Type B pancreatic cell (in vitro differentiated cells): ENCODE data around the gene SLC8A1. TPM values are rescaled to one million over a fixed set of nuclear protein-coding genes. Genes with fewer than 3 reads are reported as not detected.

Experiments
- DNase-seq: peaks from one replicate; pipeline ENCODE4 v3.0.0; 2021; ENCODE audit warnings: mixed read lengths; ENCODE audit not compliant: unreplicated experiment; ENCODE audit errors: extremely low spot score
- H3K27ac Mint-ChIP-seq: 2 replicates; pipeline ENCODE4 v1.8.0; 2021; ENCODE audit warnings: mild to moderate bottlenecking, mixed read lengths
- H3K27me3 Mint-ChIP-seq: 2 replicates; pipeline ENCODE4 v1.8.0; 2021; ENCODE audit warnings: mixed read lengths
- H3K36me3 Mint-ChIP-seq: 2 replicates; pipeline ENCODE4 v1.8.0; 2021; ENCODE audit warnings: mixed read lengths
- H3K4me1 Mint-ChIP-seq: one replicate; pipeline ENCODE4 v1.8.0; 2021; ENCODE audit warnings: mixed read lengths; ENCODE audit not compliant: unreplicated experiment
- H3K4me3 Mint-ChIP-seq: 2 replicates; pipeline ENCODE4 v1.8.0; 2021; ENCODE audit warnings: mild to moderate bottlenecking, mixed read lengths
- H3K9me3 Mint-ChIP-seq: 2 replicates; pipeline ENCODE4 v1.8.0; 2021; ENCODE audit warnings: mixed read lengths
- total RNA-seq: library from RNA; stranded (reverse); gene quantifications from 2 replicates; pipeline ENCODE4 v1.2.1, GENCODE V29; 2021; ENCODE audit warnings: low replicate concordance
- TF ChIP-seq, protein P1 (sequence below): fragments of 200-600 bp; sonication (generic); conservative IDR thresholded peaks from 2 replicates; pipeline ENCODE4 v1.5.0; 2021; ENCODE audit warnings: antibody characterized with exemption, mild to moderate bottlenecking

Gene SLC8A1
- total RNA-seq, 1 donor from 2014 or later: 42.1 TPM

DNA sequence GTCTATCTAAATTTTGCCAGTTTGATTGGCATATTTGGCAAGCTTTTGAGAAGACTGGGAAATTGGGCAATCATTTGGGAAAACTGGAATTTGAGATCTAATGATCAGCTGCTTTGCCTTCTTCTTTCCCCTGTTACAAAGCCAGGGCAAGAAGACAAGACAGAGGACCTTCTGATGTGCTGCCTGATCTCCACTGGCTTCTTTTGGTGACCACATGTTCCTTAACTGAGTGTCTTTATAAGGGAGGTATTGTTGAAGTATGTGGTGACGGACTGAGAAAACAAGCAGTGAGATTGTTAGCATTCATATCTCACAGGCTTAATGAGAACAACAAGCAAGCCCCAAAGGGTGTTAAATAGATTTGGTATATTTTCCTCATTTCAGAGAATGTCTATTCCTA is 175.8 kb downstream of the SLC8A1 start:
- Mint-ChIP-seq H3K36me3 (no peaks in the 10 kb centered on the region), H3K4me1 (peaks cover 32% of the 10 kb centered on the region), H3K4me3 (no peak overlapping the region), H3K27ac (no peak overlapping the region), H3K9me3 (no peaks in the 10 kb centered on the region), H3K27me3 (no peaks in the 10 kb centered on the region)
- no peak for DNase-seq
- TF ChIP-seq, protein P1, sequence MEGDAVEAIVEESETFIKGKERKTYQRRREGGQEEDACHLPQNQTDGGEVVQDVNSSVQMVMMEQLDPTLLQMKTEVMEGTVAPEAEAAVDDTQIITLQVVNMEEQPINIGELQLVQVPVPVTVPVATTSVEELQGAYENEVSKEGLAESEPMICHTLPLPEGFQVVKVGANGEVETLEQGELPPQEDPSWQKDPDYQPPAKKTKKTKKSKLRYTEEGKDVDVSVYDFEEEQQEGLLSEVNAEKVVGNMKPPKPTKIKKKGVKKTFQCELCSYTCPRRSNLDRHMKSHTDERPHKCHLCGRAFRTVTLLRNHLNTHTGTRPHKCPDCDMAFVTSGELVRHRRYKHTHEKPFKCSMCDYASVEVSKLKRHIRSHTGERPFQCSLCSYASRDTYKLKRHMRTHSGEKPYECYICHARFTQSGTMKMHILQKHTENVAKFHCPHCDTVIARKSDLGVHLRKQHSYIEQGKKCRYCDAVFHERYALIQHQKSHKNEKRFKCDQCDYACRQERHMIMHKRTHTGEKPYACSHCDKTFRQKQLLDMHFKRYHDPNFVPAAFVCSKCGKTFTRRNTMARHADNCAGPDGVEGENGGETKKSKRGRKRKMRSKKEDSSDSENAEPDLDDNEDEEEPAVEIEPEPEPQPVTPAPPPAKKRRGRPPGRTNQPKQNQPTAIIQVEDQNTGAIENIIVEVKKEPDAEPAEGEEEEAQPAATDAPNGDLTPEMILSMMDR: no peak

DNA sequence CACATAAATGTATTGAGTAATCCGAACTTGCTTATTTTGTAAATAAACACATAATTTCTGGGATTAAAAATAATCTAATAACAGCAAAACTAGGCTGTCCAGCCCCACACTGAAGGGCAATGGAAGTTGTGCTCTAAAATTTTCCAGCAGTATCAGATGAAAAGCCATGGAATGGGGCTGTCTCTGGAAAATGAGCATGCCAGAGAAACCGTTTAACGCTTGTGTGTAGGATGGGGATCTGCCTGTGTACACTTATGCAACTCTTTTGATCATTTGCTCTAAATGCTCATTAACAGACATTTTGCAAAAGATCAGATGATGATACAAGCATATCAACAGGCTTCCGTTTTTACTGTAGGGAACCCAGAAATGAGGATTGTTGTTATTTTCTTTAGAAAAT is 177.6 kb downstream of the SLC8A1 start:
- Mint-ChIP-seq H3K4me1 (peaks cover 23% of the 10 kb centered on the region), H3K36me3 (no peaks in the 10 kb centered on the region), H3K9me3 (no peaks in the 10 kb centered on the region), H3K27me3 (no peaks in the 10 kb centered on the region), H3K27ac (no peak overlapping the region), H3K4me3 (no peak overlapping the region)
- no peak for DNase-seq
- TF ChIP-seq, protein P1: no peak

DNA sequence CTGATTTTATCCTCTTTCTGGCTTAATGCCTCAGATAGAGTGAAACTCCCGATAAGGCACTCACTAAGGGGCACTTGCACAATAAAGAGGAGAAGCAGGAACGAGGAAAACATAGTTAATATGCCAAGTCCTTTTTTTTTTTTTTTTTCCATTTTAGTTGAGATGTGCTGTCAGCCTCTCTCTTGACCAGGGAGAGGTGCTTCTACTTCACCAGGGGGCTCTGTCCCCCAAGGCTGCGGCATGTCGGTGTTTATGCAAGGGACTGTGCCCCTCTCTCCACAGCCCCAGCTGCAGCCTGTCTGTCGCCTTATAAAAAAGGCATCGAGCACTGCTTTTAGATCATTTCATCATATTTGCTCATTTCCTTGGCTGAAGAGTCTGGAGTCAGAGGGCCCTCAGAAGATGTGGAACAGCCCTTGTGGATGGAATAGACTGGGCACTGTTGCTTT is 178.1 kb downstream of the SLC8A1 start:
- Mint-ChIP-seq H3K27me3 (no peaks in the 10 kb centered on the region), H3K4me1 (peaks cover 20% of the 10 kb centered on the region)
- TF ChIP-seq, protein P1: no peak

DNA sequence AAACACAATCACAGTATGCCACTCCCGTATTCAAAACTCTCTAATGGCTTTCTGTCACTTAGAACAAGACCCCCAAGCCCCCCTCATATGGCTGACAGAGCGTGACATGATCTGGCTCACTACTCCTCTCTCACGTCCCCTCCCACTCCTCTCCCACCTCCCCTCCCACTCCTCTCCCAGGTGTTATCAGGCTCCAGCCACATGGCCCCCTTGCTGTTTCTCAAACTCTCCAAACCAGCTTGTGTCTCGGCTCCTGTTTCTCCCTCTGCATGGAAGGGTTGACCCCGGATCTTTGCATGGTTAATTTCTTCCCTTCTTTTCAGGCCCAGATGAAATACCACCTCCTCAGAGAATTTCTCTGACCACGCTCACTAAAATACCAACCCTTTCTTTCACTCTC is 180.8 kb downstream of the SLC8A1 start:
- Mint-ChIP-seq H3K9me3 (no peaks in the 10 kb centered on the region), H3K4me1 (peaks cover 34% of the 10 kb centered on the region), H3K27ac (no peak overlapping the region)

More for the DNA sequence above, 178.1 kb downstream of the SLC8A1 start:
- Mint-ChIP-seq H3K9me3 (no peaks in the 10 kb centered on the region), H3K4me3 (no peak overlapping the region), H3K27ac (no peak overlapping the region), H3K36me3 (no peaks in the 10 kb centered on the region)
- DNase-seq: no peak

DNA sequence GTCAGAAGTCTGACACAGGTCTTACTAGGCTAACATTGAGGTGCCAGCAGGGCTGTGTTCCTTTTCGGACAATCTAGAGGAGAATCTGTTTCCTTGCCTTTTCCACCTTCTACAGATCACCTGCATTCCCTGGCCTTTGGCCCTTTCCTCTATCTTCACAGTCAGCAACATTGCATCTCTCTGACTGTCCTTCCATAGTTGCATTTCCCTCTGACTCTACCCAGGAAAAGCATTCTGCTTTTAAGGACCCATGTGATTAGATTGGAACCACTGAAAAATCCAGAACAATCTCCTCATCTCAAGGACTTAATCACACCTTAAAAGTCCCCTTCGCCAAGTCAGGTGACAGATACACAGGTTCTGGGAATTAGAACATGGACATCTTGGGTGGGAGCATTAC is 181.5 kb downstream of the SLC8A1 start:
- H3K4me3 Mint-ChIP-seq: no peak overlapping the region
- H3K27me3 Mint-ChIP-seq: no peaks in the 10 kb centered on the region
- no peaks in the 10 kb centered on the region for H3K36me3 Mint-ChIP-seq
- peaks cover 39% of the 10 kb centered on the region for H3K4me1 Mint-ChIP-seq
- TF ChIP-seq, protein P1: no peak
- no peak for DNase-seq
- H3K9me3 Mint-ChIP-seq: no peaks in the 10 kb centered on the region
- H3K27ac Mint-ChIP-seq: peak overlapping the region; percentile 62

More for the DNA sequence above, 180.8 kb downstream of the SLC8A1 start:
- Mint-ChIP-seq H3K27me3 (no peaks in the 10 kb centered on the region), H3K36me3 (no peaks in the 10 kb centered on the region), H3K4me3 (no peak overlapping the region)
- TF ChIP-seq, protein P1: no peak
- no peak for DNase-seq

DNA sequence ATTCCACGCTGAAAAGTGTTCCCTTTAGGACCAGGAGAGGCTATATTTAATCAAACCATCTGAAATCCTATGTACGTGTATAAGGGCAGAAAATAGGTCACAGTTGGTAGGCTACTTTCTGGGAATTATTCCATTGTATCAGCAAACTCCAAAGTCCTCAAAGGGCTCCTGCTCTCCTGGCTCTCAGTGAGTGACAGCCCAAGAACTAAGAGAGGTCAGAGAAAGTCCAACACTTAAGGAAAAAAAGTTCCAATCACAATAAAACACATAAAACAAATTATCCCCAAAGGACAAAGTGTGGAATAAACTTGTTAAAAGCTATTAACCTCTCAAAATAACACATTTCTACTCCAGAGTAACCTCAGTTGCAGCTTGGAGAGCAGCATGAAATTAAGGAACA is 183.3 kb downstream of the SLC8A1 start:
- TF ChIP-seq, protein P1: no peak
- no peak for DNase-seq
- no peaks in the 10 kb centered on the region for H3K27me3 Mint-ChIP-seq
- no peaks in the 10 kb centered on the region for H3K36me3 Mint-ChIP-seq
- H3K9me3 Mint-ChIP-seq: no peaks in the 10 kb centered on the region
- peaks cover 39% of the 10 kb centered on the region for H3K4me1 Mint-ChIP-seq
- no peak overlapping the region for H3K27ac Mint-ChIP-seq
- H3K4me3 Mint-ChIP-seq: no peak overlapping the region
